Neural progenitor cell (in vitro differentiated cells): Measurements from ENCODE around the gene CPXM1. TPM values are rescaled to one million over a fixed set of nuclear protein-coding genes. Genes with fewer than 3 reads are reported as not detected.
A peak's percentile ranks its signal among the peaks of the same experiment; 100 is the strongest.

Experiments used
- DNase-seq: peaks from one replicate; pipeline ENCODE4 v3.0.0-alpha.2; 2016; ENCODE audit warnings: low spot score
- H2AFZ ChIP-seq: fragments of 200-600 bp; sonication (generic); replicated peaks from 2 replicates; pipeline ENCODE4 v1.6.1; 2016; ENCODE audit warnings: antibody characterized with exemption
- H3F3A ChIP-seq: fragments of 200-600 bp; sonication (generic); 2 replicates; pipeline ENCODE4 v1.6.1; 2016; ENCODE audit warnings: antibody characterized with exemption, low read depth
- H3K27ac ChIP-seq: fragments of 200-600 bp; sonication (generic); 2 replicates; pipeline ENCODE4 v1.5.1; 2016; ENCODE audit warnings: mild to moderate bottlenecking
- H3K27me3 ChIP-seq: fragments of 200-600 bp; sonication (generic); 2 replicates; pipeline ENCODE4 v1.6.1; 2016; ENCODE audit warnings: mild to moderate bottlenecking, moderate library complexity
- H3K36me3 ChIP-seq: fragments of 200-600 bp; sonication (generic); 2 replicates; pipeline ENCODE4 v1.5.1; 2016
- H3K4me1 ChIP-seq: fragments of 200-600 bp; sonication (generic); 2 replicates; pipeline ENCODE4 v1.6.1; 2016; ENCODE audit warnings: mixed run types
- H3K4me2 ChIP-seq: fragments of 200-600 bp; sonication (generic); 2 replicates; pipeline ENCODE4 v1.6.1; 2016
- H3K4me3 ChIP-seq: fragments of 200-600 bp; sonication (generic); 2 replicates; pipeline ENCODE4 v1.5.1; 2016
- H3K79me2 ChIP-seq: fragments of 200-600 bp; sonication (generic); 2 replicates; pipeline ENCODE4 v1.6.1; 2016; ENCODE audit warnings: low read depth
- H3K9ac ChIP-seq: fragments of 200-600 bp; sonication (generic); 2 replicates; pipeline ENCODE4 v1.6.1; 2016
- H3K9me3 ChIP-seq: fragments of 200-600 bp; sonication (generic); 2 replicates; pipeline ENCODE4 v1.5.1; 2016; ENCODE audit warnings: low read depth
- H4K20me1 ChIP-seq: fragments of 200-600 bp; sonication (generic); 2 replicates; pipeline ENCODE4 v1.6.1; 2016; ENCODE audit warnings: low read depth
- H3K27ac Mint-ChIP-seq: 3 replicates; pipeline ENCODE4 v1.8.0; 2021; ENCODE audit warnings: mixed read lengths
- H3K27me3 Mint-ChIP-seq: 2 replicates; pipeline ENCODE4 v1.8.0; 2022; ENCODE audit warnings: low read depth, mild to moderate bottlenecking, inconsistent platforms, moderate library complexity, mixed read lengths; ENCODE audit not compliant: insufficient read depth
- H3K36me3 Mint-ChIP-seq: 3 replicates; pipeline ENCODE4 v1.8.0; 2021; ENCODE audit warnings: mixed read lengths
- H3K4me1 Mint-ChIP-seq: 3 replicates; pipeline ENCODE4 v1.8.0; 2021; ENCODE audit warnings: mixed read lengths
- H3K4me3 Mint-ChIP-seq: 3 replicates; pipeline ENCODE4 v1.8.0; 2021; ENCODE audit warnings: mild to moderate bottlenecking, moderate library complexity, mixed read lengths
- H3K9me3 Mint-ChIP-seq: 3 replicates; pipeline ENCODE4 v1.8.0; 2020; ENCODE audit warnings: mixed read lengths
- EZH2 ChIP-seq: fragments of 200-600 bp; sonication (generic); IDR thresholded peaks from 2 replicates; pipeline ENCODE4 v1.6.1; 2017; ENCODE audit warnings: antibody characterized with exemption, mild to moderate bottlenecking, moderate library complexity
- EZH2phosphoT487 ChIP-seq: fragments of 200-600 bp; sonication (generic); IDR thresholded peaks from 2 replicates; pipeline ENCODE4 v1.6.1; 2017; ENCODE audit warnings: antibody characterized with exemption
- total RNA-seq: library from RNA; depleted of rRNA; stranded (reverse); fragments of >200 nt; gene quantifications from 2 replicates; pipeline ENCODE4 v1.2.3, GENCODE V29; 2015; ENCODE audit warnings: low replicate concordance
- TF ChIP-seq, protein P1 (sequence below): fragments of 200-600 bp; sonication (generic); IDR thresholded peaks from 2 replicates; pipeline ENCODE4 v1.5.1; 2017; ENCODE audit warnings: antibody characterized with exemption, mild to moderate bottlenecking

The CPXM1 gene
- total RNA-seq, 1 donor from 2014 or later: 76.3 TPM

DNA sequence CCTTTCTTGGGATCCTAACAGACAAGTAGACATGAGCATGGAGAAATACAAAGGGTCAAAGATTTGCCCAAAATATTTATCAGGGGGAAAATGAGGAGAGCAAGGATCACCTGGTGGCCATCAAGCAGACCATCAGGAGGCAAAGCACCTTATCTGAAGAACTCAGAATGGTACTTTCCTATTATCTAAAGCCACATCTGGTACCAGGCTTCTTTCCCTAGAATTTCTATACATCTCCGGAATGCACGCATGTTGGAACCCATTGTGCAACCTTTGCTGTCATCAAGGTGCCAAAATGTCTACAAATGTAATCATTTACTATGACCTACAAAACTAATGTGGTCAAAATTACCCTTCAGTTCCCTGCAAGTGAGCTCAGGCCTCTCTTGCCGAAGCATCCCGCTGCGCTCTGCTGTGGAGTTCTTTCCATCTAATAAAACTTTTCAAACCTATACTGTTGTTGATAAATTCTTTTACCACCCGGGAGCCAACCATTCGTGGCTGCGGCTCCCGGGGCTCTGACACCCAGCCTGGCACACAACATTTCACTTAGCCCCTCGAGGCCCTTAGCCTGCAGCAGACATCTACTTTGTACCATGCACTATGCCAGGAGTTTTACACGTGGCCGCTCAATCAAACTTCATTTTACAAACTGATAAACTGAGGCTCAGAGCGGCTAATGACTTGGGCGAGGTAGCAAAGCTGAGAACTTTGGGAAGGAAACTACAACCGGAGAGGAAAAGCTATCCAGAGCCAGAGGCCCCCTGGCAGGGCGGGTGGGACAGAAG lies 3.8 kb upstream of the CPXM1 start:
- peaks cover 36% of the 10 kb centered on the region for H3K27me3 Mint-ChIP-seq
- H3K36me3 ChIP-seq: no peaks in the 10 kb centered on the region

DNA sequence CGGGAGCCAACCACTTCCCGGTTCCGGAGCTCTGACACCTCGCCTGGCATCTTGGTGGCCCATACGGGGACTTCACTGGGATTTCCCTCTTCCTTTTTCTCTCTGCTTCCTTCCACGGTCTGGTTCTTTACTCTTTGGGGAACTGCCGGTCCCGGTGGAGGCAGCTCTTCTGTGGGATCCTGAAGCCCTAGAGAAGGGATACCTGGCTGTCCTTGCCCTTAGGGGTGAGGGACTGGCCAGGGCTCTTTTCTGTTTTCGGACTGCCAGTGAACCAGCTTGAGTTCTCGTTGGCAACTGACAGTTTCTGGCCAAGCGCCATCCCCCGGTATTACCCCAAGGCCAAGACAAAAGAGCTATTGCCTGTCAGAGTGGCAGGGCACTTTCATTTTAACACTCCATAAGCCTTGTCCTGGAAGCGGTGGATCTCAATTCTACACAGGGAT lies 880 bp upstream of the CPXM1 start:
- Mint-ChIP-seq H3K27ac (peak overlapping the region; percentile 76), H3K4me3 (peak overlapping the region; percentile 96), H3K9me3 (peaks cover 4% of the 10 kb centered on the region), H3K36me3 (peaks cover 15% of the 10 kb centered on the region), H3K4me1 (peaks cover 37% of the 10 kb centered on the region), H3K27me3 (peaks cover 22% of the 10 kb centered on the region)
- H3K4me3 ChIP-seq: peak overlapping the region; percentile 68
- DNase-seq: peak; percentile 15
- peaks cover 15% of the 10 kb centered on the region for H3K4me1 ChIP-seq
- H3K4me2 ChIP-seq: peak overlapping the region; percentile 80
- H2AFZ ChIP-seq: peak overlapping the region; percentile 92
- H4K20me1 ChIP-seq: no peaks in the 10 kb centered on the region
- peaks cover 55% of the 10 kb centered on the region for H3K27me3 ChIP-seq
- H3K9ac ChIP-seq: no peak overlapping the region
- TF ChIP-seq EZH2phosphoT487 (no peak), EZH2 (no peak)
- TF ChIP-seq, protein P1, sequence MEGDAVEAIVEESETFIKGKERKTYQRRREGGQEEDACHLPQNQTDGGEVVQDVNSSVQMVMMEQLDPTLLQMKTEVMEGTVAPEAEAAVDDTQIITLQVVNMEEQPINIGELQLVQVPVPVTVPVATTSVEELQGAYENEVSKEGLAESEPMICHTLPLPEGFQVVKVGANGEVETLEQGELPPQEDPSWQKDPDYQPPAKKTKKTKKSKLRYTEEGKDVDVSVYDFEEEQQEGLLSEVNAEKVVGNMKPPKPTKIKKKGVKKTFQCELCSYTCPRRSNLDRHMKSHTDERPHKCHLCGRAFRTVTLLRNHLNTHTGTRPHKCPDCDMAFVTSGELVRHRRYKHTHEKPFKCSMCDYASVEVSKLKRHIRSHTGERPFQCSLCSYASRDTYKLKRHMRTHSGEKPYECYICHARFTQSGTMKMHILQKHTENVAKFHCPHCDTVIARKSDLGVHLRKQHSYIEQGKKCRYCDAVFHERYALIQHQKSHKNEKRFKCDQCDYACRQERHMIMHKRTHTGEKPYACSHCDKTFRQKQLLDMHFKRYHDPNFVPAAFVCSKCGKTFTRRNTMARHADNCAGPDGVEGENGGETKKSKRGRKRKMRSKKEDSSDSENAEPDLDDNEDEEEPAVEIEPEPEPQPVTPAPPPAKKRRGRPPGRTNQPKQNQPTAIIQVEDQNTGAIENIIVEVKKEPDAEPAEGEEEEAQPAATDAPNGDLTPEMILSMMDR: no peak
- peaks cover 12% of the 10 kb centered on the region for H3K79me2 ChIP-seq
- no peaks in the 10 kb centered on the region for H3K9me3 ChIP-seq
- H3K36me3 ChIP-seq: no peaks in the 10 kb centered on the region
- peaks cover 23% of the 10 kb centered on the region for H3F3A ChIP-seq
- no peak overlapping the region for H3K27ac ChIP-seq

More for the DNA sequence above, 3.8 kb upstream of the CPXM1 start:
- peaks cover 11% of the 10 kb centered on the region for H3K79me2 ChIP-seq
- no peak overlapping the region for H3K27ac Mint-ChIP-seq
- H3F3A ChIP-seq: peaks cover 19% of the 10 kb centered on the region
- H3K4me3 Mint-ChIP-seq: peak overlapping the region; percentile 64
- peak overlapping the region; percentile 34 for H3K4me3 ChIP-seq
- H3K4me1 ChIP-seq: peaks cover 13% of the 10 kb centered on the region
- H3K9me3 ChIP-seq: no peaks in the 10 kb centered on the region
- peaks cover 77% of the 10 kb centered on the region for H3K27me3 ChIP-seq
- DNase-seq: no peak
- peaks cover 14% of the 10 kb centered on the region for H3K9me3 Mint-ChIP-seq
- H3K27ac ChIP-seq: no peak overlapping the region
- H3K9ac ChIP-seq: no peak overlapping the region
- TF ChIP-seq, protein P1: no peak
- no peak for TF ChIP-seq EZH2
- TF ChIP-seq EZH2phosphoT487: no peak
- H3K36me3 Mint-ChIP-seq: no peaks in the 10 kb centered on the region
- peak overlapping the region; percentile 72 for H3K4me2 ChIP-seq
- peak overlapping the region; percentile 57 for H2AFZ ChIP-seq
- peaks cover 26% of the 10 kb centered on the region for H3K4me1 Mint-ChIP-seq
- no peaks in the 10 kb centered on the region for H4K20me1 ChIP-seq

DNA sequence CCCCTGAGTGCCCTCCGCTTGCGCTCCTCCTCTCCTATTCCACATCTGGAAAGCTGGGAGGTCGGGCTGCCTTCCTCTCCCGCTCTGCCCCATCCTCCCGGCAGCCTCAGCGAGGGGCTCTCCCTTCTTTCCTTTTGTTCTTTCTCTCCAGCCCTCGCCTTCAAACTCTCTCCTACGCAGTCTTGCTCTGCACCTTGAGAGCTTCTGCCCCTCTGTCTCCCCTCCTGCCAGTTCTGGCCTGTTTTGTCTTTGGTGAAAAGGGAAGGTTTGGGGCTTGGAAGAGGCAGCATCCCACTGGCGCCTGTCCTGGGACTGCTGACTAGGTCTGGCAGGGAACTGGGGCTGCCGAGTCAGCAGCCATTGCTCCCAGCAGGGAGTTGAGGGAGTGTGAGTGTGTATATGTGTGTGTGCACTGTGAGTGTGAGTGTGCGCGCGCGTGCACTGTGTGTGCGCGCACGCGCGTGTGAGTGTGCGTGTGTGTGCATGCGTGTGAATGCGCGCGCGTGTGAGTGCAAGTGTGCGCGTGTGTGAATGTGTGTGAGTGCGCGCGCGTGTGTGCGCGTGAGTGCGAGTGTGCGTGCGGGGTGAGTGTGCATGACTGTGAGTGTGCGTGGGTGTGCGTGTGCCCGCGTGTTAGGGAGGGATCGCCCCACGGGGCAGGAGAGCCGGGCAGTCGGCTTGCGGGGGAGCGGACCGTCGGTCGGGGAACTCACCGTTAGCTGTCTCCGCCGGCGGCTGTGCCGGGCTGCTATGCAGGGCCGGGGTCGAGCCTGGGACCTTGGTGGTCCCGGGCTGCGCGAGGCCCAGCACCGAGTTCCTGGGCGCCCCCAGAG lies 523 bp downstream of the CPXM1 start:
- H3K4me1 ChIP-seq: peaks cover 15% of the 10 kb centered on the region
- H3K4me3 ChIP-seq: peak overlapping the region; percentile 68
- H4K20me1 ChIP-seq: no peaks in the 10 kb centered on the region
- peaks cover 32% of the 10 kb centered on the region for H3K4me1 Mint-ChIP-seq
- no peaks in the 10 kb centered on the region for H3K9me3 ChIP-seq
- H3K9me3 Mint-ChIP-seq: no peaks in the 10 kb centered on the region
- peaks cover 23% of the 10 kb centered on the region for H3F3A ChIP-seq
- DNase-seq: peak; percentile 66
- no peaks in the 10 kb centered on the region for H3K36me3 ChIP-seq
- H3K36me3 Mint-ChIP-seq: peaks cover 15% of the 10 kb centered on the region
- peaks cover 41% of the 10 kb centered on the region for H3K27me3 ChIP-seq
- H3K79me2 ChIP-seq: peaks cover 12% of the 10 kb centered on the region
- H2AFZ ChIP-seq: peak overlapping the region; percentile 92
- peak overlapping the region; percentile 99 for H3K27ac Mint-ChIP-seq
- H3K4me2 ChIP-seq: peak overlapping the region; percentile 80
- H3K27me3 Mint-ChIP-seq: peaks cover 12% of the 10 kb centered on the region
- peak overlapping the region; percentile 98 for H3K4me3 Mint-ChIP-seq
- H3K27ac ChIP-seq: peak overlapping the region; percentile 50
- TF ChIP-seq, protein P1: no peak
- TF ChIP-seq EZH2phosphoT487 (no peak), EZH2 (no peak)
- no peak overlapping the region for H3K9ac ChIP-seq
